ENCODE measurements around the gene SRGN.

DNA sequence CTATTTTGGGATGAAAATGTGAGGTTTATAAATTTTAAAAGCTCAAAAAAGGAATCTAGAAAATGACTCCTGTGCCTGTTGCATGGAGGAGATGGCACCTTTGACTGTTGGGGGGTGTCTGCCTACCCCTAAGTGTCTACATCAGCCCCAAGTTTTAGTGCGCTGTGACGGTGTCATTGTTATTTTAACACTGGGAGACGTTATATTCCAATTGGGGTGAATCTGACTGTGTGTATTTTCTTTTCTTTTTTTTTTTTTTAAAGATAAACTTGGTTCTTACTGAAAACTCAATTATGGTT lies 517 bp downstream of the SRGN start:
- TF ChIP-seq, protein P1, sequence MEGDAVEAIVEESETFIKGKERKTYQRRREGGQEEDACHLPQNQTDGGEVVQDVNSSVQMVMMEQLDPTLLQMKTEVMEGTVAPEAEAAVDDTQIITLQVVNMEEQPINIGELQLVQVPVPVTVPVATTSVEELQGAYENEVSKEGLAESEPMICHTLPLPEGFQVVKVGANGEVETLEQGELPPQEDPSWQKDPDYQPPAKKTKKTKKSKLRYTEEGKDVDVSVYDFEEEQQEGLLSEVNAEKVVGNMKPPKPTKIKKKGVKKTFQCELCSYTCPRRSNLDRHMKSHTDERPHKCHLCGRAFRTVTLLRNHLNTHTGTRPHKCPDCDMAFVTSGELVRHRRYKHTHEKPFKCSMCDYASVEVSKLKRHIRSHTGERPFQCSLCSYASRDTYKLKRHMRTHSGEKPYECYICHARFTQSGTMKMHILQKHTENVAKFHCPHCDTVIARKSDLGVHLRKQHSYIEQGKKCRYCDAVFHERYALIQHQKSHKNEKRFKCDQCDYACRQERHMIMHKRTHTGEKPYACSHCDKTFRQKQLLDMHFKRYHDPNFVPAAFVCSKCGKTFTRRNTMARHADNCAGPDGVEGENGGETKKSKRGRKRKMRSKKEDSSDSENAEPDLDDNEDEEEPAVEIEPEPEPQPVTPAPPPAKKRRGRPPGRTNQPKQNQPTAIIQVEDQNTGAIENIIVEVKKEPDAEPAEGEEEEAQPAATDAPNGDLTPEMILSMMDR (conservative IDR thresholded peaks at IDR 0.05; ENCODE audit: low read depth, low read length) = no peak
- no peak for TF ChIP-seq EZH2 (IDR thresholded peaks at IDR 0.05; ENCODE audit: borderline replicate concordance, low read depth, low read length, poor library complexity, severe bottlenecking)

Measured in A673 (cell line).